ENCODE results near the gene MAPKAP1. TPM values are rescaled to one million over a fixed set of nuclear protein-coding genes. Genes with fewer than 3 reads are reported as not detected.

The MAPKAP1 gene
- total RNA-seq, 1 donor from 2014 or later, result 44.9 TPM

- DNase-seq (ENCODE audit: low read depth in 2 of 2), result peak in 1 of 2 donors; percentile 16
Measured at GRCh38 chr9:125646217-125646616, 60.8 kb downstream of the MAPKAP1 start.

DNA sequence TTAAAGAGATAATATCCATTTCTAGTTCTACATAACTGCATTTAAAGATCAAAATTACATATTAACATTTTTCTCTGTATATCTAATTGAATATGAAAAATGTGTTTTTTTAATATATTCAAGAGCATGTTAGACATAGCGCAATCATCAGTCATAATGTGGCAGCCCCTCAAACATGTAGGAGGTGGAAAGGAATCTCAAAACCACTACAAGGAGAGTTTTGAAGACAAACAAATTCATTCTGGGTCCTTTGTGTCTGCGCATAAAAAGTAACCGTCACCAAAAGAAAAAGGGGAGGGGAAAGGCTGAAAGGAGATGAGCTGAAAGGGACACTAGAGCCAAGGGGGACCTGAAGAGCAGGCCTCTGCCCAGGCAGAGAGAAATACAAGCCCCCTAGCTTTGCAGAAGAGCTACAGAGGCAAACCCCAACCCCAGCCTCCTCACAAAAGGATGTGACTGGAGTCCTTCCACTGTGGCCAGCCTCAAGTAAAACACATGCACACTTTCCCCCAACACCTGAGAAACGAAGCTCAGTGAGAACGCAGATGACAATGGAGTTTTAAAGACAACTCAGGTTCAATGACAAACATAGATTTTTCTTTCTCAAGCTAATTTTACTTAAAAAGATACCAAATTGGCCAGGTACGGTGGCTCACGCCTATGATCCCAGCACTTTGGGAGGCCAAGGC, 62.0 kb downstream of the MAPKAP1 start:
- no peak for DNase-seq (ENCODE audit: low read depth in 2 of 2)

- DNase-seq (ENCODE audit: low read depth in 2 of 2), result no peak
Measured at GRCh38 chr9:125642311-125642710, 64.7 kb downstream of the MAPKAP1 start.

DNA sequence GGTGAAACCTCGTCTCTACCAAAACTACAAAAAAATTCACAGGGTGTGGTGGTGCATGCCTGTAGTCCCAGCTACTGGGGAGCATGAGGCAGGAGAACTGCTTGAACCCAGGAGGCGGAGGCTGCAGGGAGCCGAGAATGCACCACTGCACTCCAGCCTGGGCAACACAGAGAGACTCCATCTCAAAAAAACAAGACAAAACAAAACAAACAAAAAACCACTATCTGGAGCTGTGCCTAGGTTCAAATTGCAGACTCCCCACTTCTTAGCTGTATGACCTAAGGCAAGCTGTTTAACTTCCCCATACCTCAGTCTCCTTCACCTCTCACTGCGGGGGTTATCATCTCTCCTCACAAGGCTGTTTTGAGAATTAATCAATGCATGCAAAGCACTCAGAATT, 68.0 kb downstream of the MAPKAP1 start:
- no peak for DNase-seq (ENCODE audit: low read depth in 2 of 2)

DNA sequence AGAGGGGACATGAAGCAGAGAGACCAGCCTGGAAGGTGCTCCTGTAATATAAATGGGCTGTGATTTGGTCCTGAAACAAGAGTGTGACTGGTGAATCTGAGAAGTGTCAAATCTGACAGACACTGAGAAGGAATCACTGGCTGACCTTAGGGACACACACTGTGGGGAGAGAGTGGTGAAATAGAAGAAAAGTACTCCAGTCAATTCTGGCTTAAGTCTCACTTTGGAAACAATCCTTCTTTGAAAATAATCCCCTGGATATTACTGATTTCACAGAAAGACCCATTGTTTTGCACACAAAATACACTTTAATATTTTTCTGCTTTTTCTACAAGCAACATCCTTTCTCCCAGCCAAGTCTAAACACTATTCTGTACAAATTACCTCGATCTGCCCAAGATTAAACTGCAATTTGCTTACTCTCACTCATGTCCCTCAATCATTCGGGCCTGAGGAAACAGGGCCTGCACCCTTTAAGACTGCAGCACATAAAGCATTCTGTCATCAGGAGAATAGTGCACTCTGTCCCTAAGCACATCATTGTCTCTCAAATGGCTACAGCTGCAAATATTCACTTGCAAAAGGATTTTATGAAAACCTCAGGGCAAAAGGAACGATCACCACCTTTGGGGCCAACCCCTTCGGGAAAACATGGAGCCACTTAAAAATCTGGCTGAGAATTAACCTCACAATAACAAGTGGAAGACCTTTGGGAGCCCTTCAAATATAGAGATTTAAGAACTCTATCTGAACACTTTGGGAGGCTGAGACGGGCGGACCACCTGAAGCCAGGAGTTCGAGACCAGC, 68.6 kb downstream of the MAPKAP1 start:
- DNase-seq (ENCODE audit: low read depth in 2 of 2), result no peak

DNA sequence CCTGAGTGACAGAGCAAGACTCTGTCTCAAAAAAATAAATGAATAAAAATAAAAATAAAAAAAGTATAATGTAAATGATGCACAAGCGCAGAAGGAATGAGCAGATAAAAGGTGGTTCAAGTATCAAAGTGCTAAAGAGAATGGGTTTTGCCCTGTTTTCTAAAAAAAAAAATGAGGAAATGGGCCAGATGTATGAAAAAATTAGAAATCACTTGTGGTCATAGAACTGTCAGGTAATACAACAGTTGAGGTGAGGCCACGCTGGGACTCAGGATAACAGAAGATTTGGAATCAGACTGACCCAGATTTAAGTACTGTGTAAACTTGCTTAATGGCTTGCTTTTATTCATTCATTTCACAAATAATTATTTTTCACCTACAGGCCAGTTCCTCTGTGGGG, 69.8 kb downstream of the MAPKAP1 start:
- no peak for DNase-seq (ENCODE audit: low read depth in 2 of 2)

GRCh38 chr9:125635888-125636287, 71.1 kb downstream of the MAPKAP1 start:
- no peak for DNase-seq (ENCODE audit: low read depth in 2 of 2)

DNA sequence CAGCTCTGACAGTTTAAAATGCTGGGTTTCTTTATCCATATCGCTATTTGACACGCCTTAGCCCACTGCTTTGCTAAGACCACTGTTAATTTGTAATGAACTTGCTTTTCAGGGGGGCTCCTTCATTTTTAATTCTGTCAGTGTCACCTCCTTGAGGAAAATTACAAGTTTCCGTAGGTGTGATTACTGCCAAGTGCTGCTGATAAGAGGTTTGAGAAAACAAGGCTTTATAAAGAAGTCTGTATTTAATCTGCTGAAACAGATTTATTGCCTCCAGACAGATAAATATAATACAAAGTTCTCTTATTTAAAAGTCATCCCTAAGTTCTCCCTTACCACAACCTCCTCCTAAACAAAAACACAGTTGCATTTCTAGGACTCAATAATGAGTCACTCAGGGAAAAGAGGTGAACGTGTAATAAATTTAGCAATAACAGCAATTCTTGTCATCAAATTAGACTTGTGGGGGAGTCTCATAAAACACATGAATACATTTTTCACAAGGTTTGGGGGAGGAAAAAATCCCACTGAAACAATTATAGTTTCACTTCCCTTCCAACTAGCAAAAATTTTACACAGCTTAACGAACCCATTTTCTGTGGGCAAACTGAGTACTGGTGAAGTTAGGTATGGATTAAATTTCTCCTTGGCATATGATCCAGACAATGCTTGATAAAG, 72.8 kb downstream of the MAPKAP1 start:
- DNase-seq (ENCODE audit: low read depth in 2 of 2), result no peak

DNA sequence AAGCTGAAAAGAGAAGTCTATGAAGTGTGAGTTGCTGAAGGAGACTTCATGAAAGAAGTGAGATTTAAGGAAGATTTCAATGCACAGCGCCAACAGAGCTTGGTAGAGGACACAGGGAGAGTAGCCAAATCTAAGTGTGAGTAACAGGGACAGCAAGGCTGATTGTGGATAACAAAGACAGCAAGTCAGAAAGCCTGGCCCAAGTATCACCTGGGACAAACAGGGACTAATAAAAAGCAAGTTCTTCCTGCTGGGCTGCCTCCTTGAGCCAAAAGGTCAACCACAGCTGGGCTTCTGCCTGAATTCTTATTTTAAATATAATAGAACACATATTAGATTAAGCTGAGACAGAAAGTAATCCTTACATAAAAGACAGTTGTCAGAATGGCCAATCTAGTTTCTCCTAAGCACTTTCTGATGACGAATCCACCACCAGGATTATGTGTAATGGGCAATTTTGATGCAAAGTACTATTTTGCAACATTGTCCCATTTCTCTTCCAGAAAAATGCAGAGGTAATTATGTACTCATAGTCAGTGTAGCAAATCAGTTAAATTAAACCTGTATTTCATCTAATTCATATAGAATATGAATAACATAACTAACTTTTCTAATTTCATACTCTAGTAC, 73.8 kb downstream of the MAPKAP1 start:
- DNase-seq (ENCODE audit: low read depth in 2 of 2), result no peak

GRCh38 chr9:125632321-125633115, 74.5 kb downstream of the MAPKAP1 start:
- no peak for DNase-seq (ENCODE audit: low read depth in 2 of 2)

DNA sequence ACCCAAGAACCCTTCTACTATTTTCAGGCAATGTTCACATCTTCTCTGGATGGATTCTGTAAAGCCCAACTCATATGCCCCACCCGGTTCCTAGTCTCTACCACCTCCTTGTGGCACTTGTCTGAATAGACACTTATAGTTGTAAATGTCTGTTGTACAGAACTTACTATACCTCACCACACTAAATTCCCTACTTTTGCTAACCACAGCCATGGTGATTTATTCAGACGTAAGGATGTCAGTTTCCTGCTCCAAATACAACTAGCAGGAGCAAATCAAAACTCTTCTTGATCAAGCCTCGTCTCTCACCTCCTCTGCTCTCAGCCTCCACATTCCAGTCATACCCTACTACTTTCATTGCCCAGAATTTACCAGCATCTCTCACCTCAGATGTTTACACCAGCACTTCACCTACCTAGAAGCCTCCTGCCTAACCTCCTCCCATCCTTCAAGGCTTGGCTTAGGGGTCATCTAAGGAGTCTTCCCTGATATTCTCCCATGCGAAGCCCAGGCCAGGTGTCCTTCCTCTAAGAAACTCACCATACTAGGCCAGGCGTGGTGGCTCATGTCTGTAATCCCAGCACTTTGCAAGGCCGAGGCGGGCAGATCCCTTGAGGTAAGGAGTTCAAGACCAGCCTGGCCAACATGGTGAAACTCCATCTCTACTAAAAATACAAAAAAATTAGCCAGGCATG, 75.5 kb downstream of the MAPKAP1 start:
- DNase-seq (ENCODE audit: low read depth in 2 of 2), result peak; percentile 56 to 73

DNA sequence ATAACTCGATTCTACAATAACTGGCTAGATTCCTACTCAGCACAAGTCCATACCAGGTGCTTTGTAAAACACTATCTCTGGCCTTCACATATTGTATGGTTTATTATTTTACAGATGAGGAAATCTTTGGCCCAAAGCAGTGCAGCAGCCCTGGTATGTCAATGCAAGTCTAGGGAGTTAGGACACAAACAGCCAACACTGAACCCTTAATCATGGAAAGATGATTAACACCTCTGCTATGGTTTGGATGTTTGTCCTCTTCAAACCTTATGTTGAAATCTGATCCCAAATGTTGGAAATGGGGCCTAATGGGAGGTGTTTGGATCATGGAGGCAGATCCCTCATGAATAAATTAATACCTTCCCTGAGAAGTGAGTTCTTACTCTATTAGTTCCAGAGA, 76.6 kb downstream of the MAPKAP1 start:
- DNase-seq (ENCODE audit: low read depth in 2 of 2), result no peak

DNA sequence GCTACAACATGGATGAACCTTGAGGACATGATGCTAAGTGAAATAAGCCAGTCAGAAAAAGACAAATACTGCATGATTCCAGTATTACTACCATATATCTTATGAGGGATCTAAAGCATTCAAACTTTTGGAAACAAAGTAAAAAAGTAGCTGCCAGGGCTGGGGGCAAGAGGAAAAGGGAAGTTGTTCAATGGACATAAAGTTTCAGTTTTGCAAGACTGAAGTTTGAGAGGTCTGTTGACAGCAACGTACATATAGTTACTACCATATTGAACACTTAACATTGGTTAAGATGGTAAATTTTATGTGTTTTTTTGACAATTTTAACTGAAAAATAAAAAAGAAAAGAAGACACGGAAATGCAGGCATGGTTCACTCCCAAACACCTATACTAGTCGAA, 77.6 kb downstream of the MAPKAP1 start:
- no peak for DNase-seq (ENCODE audit: low read depth in 2 of 2)

DNA sequence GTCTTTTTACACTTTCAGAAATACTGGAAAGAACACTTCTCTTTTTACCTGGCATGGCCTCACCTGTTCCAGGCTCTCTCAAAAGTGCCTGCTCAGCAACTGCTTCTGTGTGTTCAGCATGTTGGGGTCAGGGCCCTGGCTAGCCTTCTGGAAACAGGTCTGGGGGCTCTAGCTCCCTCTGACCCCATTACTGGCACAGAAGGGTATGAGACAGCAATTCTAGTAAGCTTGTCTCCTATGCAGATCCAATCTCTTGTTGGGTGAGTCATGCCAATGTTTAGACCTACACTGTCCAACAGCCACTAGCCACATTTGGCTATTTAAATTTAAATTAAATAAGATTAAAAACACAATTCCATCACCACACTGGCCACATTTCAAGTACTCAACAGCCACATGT, 80.8 kb downstream of the MAPKAP1 start:
- DNase-seq (ENCODE audit: low read depth in 2 of 2), result no peak

GRCh38 chr9:125621170-125621569, 85.8 kb downstream of the MAPKAP1 start:
- no peak for DNase-seq (ENCODE audit: low read depth in 2 of 2)

DNA sequence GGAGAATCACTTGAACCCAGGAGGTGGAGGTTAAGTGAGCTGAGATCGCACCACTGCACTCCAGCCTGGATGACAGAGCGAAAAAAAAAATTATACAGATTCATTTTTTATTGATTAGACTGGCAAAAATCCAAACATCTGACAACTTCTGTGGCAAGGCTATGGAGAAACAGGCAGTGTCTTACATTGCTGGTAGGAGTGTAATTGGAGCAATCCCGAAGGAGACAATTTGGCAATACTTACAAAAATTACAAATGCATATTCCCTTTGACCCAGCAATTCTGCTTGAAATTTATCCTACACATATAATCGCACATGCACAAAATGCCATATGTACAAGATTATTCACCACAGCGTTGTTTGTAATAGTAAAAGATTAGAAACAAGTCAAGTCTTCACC, 86.8 kb downstream of the MAPKAP1 start:
- DNase-seq (ENCODE audit: low read depth in 2 of 2), result no peak

GRCh38 chr9:125617087-125617486, 89.9 kb downstream of the MAPKAP1 start:
- no peak for DNase-seq (ENCODE audit: low read depth in 2 of 2)

GRCh38 chr9:125613141-125613540, 93.9 kb downstream of the MAPKAP1 start:
- DNase-seq (ENCODE audit: low read depth in 2 of 2), result peak in 1 of 2 donors; percentile 77

GRCh38 chr9:125612616-125613015, 94.4 kb downstream of the MAPKAP1 start:
- DNase-seq (ENCODE audit: low read depth in 2 of 2), result no peak

DNA sequence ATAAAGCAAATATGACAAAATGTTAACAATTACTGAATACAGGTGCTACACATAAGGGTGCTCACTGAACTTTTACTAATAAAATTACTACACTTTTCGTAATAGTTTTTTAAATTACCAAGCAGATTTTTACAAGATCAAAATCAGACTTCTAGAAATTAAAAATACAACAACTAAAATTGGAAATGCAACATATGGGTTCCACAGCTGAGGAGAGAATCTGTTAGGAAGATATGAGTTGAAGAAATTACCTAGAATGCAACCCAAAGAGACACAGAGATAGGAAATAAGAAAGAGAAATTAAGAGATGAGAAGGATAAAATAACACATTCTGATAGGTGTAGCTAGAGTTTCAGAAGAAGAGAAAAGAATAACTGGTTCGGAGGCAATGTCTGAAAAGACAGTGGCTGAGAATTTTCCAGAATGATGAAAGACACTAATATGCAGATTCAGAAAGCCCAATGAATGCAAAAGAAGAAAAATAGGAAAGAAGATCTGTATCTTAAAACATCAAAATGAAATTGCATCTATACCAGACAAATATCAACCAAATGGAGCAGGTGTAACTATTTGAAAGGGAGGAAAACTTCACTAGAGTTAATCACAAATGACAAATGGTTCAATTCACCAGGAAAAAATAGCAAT, 95.8 kb downstream of the MAPKAP1 start:
- DNase-seq (ENCODE audit: low read depth in 2 of 2), result no peak
